GM12872 (cell line): ENCODE measurements around the gene HAGH.

Source experiments
- TF ChIP-seq, protein P1 (sequence below): IDR thresholded peaks from 3 replicates; pipeline ENCODE4 v1.5.1; 2011; ENCODE audit warnings: low read depth, mild to moderate bottlenecking, low read length, moderate library complexity; ENCODE audit not compliant: insufficient read depth

Gene HAGH

DNA sequence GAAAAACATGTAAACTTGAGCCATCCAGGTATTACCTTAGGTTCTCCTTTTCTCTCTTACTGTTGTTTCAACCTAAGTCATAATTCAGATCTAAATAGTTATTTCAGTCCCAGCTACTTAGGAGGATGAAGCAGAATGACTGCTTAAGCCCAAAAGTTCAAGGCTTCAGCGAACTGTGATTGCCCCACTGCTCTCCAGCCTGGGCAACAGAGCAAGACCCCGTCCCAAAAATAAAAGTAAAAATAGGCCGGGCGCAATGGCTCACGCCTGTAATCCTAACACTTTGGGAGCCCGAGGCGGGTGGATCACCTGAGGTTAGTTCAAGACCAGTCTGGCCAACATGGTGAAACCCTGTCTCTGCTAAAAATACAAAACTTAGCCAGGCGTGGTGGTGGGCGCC lies 35.8 kb upstream of the HAGH start:
- TF ChIP-seq, protein P1, sequence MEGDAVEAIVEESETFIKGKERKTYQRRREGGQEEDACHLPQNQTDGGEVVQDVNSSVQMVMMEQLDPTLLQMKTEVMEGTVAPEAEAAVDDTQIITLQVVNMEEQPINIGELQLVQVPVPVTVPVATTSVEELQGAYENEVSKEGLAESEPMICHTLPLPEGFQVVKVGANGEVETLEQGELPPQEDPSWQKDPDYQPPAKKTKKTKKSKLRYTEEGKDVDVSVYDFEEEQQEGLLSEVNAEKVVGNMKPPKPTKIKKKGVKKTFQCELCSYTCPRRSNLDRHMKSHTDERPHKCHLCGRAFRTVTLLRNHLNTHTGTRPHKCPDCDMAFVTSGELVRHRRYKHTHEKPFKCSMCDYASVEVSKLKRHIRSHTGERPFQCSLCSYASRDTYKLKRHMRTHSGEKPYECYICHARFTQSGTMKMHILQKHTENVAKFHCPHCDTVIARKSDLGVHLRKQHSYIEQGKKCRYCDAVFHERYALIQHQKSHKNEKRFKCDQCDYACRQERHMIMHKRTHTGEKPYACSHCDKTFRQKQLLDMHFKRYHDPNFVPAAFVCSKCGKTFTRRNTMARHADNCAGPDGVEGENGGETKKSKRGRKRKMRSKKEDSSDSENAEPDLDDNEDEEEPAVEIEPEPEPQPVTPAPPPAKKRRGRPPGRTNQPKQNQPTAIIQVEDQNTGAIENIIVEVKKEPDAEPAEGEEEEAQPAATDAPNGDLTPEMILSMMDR = no peak

DNA sequence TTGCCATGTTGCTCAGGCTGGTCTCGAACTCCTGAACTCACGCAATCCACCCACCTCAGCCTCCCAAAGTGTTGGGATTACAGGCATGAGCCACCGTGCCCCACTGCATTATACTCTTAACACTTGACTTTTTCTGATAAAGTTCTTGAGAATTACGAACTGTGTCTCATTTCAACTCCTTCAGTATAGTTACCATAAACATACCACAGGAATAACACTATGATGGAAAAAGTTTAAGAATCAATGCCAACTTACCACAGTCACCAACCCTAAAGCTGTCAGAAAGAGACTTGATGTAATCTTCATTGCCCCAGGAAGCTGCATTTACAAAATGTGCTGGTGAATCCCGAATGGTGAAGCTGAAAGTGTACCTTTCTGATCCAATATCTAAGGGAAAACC lies 35.1 kb upstream of the HAGH start:
- TF ChIP-seq, protein P1 = no peak

DNA sequence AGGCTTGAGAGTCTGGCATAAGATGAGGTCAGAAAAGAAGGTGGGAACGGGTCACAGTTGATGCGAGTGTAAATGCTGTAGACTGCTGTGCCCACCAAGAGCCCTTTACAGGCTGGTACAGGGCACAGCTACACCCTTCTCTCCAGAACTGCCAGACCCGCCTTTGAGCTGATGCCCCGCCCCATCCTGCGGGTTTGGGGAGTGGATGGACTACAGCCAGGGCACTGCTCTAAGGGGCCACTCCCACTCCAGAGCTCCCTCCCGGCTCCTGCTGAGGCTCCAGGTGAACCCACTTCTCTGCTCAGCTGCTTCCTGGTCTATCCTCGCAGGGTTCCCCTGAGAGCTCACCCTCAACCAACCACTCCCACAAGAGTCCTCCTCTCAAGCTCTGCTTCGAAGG lies 33.0 kb upstream of the HAGH start:
- TF ChIP-seq, protein P1 = no peak

DNA sequence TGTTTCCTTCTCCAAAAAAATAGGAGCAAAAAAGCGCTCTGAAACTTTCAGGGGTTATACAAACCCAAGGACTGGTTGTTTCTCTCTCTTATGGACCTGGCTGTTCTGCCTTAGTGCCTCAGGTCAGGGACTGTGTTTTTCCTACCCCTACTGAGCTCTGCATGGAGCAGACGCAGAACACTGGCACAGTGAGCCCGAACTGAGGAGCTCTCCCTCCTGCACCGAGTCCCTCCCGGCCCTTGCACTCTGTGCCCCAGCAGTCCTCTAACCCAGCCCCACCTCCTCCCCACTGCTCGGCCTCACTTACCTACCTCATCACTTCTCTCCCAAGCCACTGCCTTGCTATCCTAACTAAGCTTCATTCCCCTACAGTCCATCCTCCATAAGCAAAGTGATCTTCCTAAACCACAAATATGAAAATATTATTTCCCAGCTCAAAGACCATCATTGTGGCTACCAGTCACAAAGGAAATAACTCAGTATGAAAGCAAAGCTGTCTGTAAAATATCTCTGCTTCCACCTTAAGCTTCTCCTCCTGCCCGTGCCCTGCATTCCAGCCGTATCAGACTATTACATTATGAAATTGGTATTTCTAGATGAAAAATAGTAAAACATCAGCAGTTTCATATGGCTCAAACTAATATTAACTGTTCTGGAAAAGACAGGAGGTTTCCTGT lies 31.7 kb upstream of the HAGH start:
- TF ChIP-seq, protein P1 = no peak

DNA sequence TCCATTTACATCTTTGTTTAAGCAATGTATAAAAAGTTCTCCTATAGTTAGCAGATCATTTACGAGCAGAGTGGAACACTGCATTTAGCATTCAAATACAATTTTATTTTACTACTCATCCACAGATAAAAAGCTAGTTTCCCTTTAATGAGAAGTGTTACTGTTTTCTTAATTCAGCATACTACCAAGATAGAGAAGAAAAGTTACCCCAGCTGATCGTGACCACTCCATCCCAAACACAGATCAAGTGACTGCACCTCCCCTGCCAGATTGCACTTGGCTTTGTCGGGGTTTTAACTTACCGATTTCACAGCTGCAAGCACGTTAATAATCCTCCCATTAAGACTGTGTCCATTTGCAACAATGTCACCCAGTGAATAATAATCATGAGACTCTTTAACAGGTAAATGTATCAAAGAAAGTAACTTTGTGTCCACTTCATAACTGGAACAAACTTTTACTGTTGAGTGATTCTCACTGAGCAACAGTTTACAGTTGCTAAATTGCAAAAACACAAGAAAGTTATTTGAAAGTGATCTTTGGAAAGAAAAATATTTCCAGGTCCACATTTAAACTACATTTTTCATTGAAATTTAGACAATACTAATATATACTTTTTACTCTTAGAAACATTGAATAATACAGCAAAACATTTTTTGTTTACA lies 30.9 kb upstream of the HAGH start:
- TF ChIP-seq, protein P1 = no peak

DNA sequence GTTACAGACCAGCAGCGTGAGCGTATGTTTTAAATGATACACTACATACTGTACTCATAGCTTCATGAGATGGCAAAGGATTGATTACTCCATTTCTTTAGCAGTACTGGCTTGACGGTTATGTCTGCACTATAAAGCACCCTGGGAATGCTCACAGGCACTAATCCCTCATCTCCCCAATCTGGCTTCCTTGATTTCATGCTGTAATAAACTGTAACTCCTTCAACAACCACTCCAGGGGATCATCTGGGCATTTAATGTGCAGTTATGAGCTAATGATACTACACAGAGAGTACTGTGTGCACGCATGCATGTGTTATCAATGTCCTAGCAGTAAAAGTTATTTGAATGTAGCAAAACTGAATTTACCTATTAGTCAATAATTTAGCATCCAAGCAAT lies 25.2 kb upstream of the HAGH start:
- TF ChIP-seq, protein P1 = no peak

DNA sequence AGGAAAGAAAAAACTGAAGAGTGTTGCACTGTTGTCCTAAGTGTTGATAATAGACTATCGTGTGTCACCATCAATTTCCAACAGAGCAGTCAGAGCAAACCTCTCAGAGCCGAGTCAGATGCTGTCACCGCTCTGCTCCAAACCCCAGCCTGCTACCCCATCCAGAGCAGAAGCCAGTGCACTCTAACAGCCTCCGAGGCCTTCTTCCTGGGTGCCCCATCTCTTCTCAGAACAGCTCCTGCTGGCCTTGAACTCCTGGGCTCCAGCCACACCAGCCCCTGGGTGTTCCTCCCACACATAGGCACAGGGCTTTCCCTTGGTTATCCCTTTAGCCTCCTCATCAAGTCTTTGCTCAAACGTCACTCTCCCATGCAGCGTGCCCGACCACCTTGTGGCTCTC lies 24.4 kb upstream of the HAGH start:
- TF ChIP-seq, protein P1 = no peak
